GM18517 (cell line): Measurements from ENCODE around the gene CPA4.
"Not testable (repeated sequence)": the region's sequence is repeated elsewhere in the genome, so short reads cannot be mapped to it uniquely, and the experiment has no call there.

Source experiments
- ATAC-seq: cut with Tn5 transposase; IDR thresholded peaks from one replicate; pipeline ENCODE4 v1.9.1; 2021; ENCODE audit warnings: mild to moderate bottlenecking, moderate library complexity; ENCODE audit not compliant: unreplicated experiment

CPA4 gene

GRCh38 chr7:130301501-130302020 is 8.6 kb downstream of the CPA4 start:
- no peak for ATAC-seq

- ATAC-seq: no peak
These were observed 9.7 kb downstream of the CPA4 start for GRCh38 chr7:130302649-130303048.

GRCh38 chr7:130303127-130303526 is 10.2 kb downstream of the CPA4 start:
- no peak for ATAC-seq

- no peak for ATAC-seq
These were observed 10.6 kb downstream of the CPA4 start for GRCh38 chr7:130303551-130303950.

GRCh38 chr7:130303982-130304381 is 11.0 kb downstream of the CPA4 start:
- no peak for ATAC-seq

GRCh38 chr7:130304878-130305277 is 11.9 kb downstream of the CPA4 start:
- no peak for ATAC-seq

- ATAC-seq: no peak
These were observed 12.6 kb downstream of the CPA4 start for GRCh38 chr7:130305433-130306042.

GRCh38 chr7:130309986-130310385 is 17.0 kb downstream of the CPA4 start:
- ATAC-seq: no peak

GRCh38 chr7:130314305-130314704 is 21.3 kb downstream of the CPA4 start:
- no peak for ATAC-seq

- no peak for ATAC-seq
These were observed 26.6 kb downstream of the CPA4 start for GRCh38 chr7:130319541-130319940.

GRCh38 chr7:130321542-130322229 is 28.7 kb downstream of the CPA4 start:
- ATAC-seq: not testable (repeated sequence)

- ATAC-seq: no peak
These were observed 29.7 kb downstream of the CPA4 start for GRCh38 chr7:130322615-130323014.

- ATAC-seq: no peak
These were observed 31.5 kb downstream of the CPA4 start for GRCh38 chr7:130324306-130324943.

GRCh38 chr7:130329681-130330080 is 36.7 kb downstream of the CPA4 start:
- ATAC-seq: no peak

GRCh38 chr7:130332259-130333053 is 39.5 kb downstream of the CPA4 start:
- no peak for ATAC-seq

GRCh38 chr7:130333832-130334231 is 40.9 kb downstream of the CPA4 start:
- ATAC-seq: no peak

GRCh38 chr7:130334274-130334673 is 41.3 kb downstream of the CPA4 start:
- no peak for ATAC-seq

GRCh38 chr7:130337410-130337971 is 44.5 kb downstream of the CPA4 start:
- no peak for ATAC-seq

- ATAC-seq: no peak
These were observed 45.3 kb downstream of the CPA4 start for GRCh38 chr7:130338233-130338632.

- ATAC-seq: no peak
These were observed 48.9 kb downstream of the CPA4 start for GRCh38 chr7:130341882-130342281.
